Mammary epithelial cell (primary cell): ENCODE measurements around the gene COL9A3.

ENCODE experiments used
- CTCF ChIP-seq, 2 donors: IDR thresholded peaks in 1 of 2; conservative IDR thresholded peaks in 1 of 2; 2 replicates each; pipeline ENCODE4 v1.5.1; 2011 to 2012; ENCODE audit warnings: inconsistent platforms in 2 of 2, low read length in 2 of 2, mild to moderate bottlenecking in 2 of 2, control low read depth in 1 of 2, low read depth in 1 of 2; ENCODE audit not compliant: insufficient read depth in 1 of 2; ENCODE audit errors: extremely low read depth in 1 of 2
- EZH2 ChIP-seq: IDR thresholded peaks from 2 replicates; pipeline ENCODE4 v1.6.1; 2012; ENCODE audit warnings: low read length, inconsistent platforms, borderline replicate concordance

DNA sequence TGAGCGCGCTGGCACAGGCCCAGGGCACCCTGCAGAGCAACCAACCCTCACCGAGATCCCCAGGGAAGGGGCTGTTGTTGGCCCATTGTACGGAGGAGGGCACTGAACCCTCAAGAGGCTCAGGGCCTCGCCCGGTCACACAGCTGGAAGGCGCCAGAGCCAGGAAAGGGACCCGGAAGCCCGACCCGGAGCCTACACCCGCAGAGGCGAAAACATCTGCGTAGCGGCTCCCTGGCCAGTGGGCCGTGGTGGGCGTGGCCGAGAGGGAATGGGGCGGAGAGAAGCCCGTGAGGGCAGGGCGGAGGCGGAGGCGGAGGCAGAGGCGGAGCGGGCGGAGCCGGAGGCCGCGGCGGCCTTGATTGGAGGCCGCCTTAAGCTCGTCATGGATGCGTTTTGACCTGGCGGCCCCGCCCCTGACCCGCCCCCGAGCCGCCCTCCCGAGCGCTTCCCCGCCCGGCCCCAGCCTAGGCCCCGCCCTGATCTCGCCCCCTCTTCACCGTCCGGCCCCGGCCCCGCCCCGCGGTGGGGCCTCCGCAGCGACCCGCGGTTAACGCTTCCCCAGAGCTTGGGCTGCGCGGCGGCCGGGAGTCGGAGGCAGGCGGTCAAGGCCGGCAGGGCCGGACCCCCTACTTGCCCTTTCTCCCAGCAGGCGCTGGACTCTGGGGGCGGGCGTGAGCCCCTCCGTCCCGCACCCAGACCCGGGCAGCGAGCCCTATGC, 22.7 kb upstream of the COL9A3 start:
- TF ChIP-seq CTCF (conservative IDR thresholded peaks at IDR 0.05 in 1 of 2, IDR thresholded peaks at IDR 0.05 in 1 of 2; ENCODE audit: extremely low read depth in 1 of 2, insufficient read depth in 1 of 2, low read depth in 1 of 2, low read length in 2 of 2) (no peak), EZH2 (no peak)
